Choroid plexus epithelial cell (primary cell): ENCODE measurements around the gene FLAD1.
A peak's percentile ranks its signal among the peaks of the same experiment; 100 is the strongest.

Experiments used
- DNase-seq: peaks from one replicate; pipeline ENCODE4 v3.0.0-alpha.2; 2010; ENCODE audit warnings: low read depth
- H3K4me3 ChIP-seq: 2 replicates; pipeline ENCODE4 v1.5.1; 2011; ENCODE audit warnings: low read depth, mild to moderate bottlenecking, control low read depth, low read length, moderate library complexity
- CTCF ChIP-seq: conservative IDR thresholded peaks from 2 replicates; pipeline ENCODE4 v1.5.1; 2011; ENCODE audit warnings: low read depth, mild to moderate bottlenecking, control low read depth, inconsistent platforms, low read length, moderate library complexity

The FLAD1 gene

DNA sequence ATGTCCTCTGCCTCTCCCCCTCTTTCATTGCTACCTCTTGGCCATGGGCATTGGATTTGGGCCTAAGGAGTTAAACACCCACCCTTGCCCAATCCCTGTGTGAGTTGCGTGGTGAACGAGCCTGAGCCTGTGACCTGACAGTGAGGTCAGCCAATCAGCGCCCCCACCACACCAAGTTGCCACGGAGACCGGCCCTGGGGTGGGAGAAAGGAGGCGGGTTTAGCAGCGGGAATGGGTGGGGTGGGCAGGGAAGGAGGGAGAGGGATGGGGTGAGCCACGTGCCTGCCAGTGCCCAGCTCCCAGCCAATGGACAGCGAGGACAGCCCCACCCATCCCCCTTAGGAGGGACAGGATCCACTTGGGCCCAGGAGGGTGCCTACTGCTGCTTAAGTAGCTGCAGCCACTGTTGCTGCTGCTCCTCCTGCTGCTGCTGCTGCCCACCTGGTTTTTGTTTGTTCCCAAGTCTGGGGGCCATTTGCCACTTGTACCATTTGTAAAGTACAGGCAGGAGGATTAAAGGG is 28.9 kb downstream of the FLAD1 start:
- peak; percentile 53 for DNase-seq
- TF ChIP-seq CTCF, result no peak
- H3K4me3 ChIP-seq, result no peak overlapping the region

DNA sequence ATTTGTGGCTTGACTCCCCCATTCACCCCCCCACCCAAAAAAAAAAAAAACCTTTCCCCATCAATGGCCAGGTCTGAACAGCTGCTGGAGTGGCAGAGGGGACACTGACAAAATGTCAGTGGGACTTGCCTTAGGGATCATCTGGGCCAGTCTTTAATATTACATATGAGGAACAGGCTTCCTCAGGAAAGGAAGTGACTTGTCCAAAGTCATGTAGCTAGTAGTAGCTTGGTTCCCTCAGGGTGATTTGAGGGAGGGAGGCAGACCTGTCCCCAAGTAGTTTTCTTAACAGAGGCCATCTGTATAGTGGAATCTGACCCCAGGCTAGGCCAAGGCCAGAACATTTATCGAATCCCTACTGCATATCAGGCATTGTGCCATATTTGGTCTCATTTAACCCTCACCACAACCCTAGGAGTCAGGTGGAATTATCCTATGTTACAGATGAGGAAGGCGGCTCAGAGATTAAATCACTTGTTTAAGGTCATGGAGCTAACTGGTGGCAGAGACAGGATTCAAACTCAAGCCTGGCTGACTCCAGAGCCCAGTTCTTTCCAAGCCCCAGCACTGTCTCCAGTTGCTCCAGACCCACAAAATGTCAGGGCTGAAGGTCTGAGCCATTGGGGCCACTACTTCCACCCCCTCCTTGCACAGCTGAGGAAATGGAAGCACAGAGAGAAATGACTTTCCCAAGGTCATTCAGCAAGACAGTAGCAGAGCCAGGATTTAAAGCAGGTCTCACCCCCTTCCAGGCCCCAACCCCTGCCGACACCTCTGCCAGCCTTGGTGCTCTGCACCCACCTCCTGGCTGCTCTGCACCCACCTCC is 29.8 kb downstream of the FLAD1 start:
- DNase-seq, result no peak
- no peak overlapping the region for H3K4me3 ChIP-seq
- TF ChIP-seq CTCF, result no peak

DNA sequence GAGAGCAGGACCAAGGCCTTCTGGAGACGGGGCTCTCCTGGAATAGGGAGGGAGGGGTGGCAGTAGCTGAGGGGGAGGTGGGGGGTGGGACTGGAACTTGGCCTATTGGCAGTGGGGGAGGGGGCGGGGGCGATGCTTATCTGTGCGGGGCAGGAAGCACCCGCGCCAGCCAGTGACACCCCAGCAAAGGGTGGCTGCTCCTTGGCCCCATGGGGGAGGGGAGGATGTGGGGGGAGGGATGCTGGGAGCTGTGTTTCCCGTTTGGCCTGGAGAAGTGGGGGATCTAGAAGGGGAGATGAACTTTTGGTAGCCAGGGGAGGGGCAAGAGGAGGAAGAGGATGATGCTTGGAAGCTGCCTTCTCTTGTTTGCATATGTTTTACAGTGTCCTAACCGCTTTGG is 30.5 kb downstream of the FLAD1 start:
- DNase-seq, result no peak
- TF ChIP-seq CTCF, result no peak
- no peak overlapping the region for H3K4me3 ChIP-seq

- no peak for TF ChIP-seq CTCF
- no peak for DNase-seq
- no peak overlapping the region for H3K4me3 ChIP-seq
Measured at GRCh38 chr1:155014709-155015508, 31.8 kb downstream of the FLAD1 start.

GRCh38 chr1:155015527-155016230 is 32.5 kb downstream of the FLAD1 start:
- no peak overlapping the region for H3K4me3 ChIP-seq
- TF ChIP-seq CTCF, result no peak
- no peak for DNase-seq

GRCh38 chr1:155016231-155016831 is 33.2 kb downstream of the FLAD1 start:
- no peak for DNase-seq
- no peak overlapping the region for H3K4me3 ChIP-seq
- TF ChIP-seq CTCF, result no peak
